HCT116 (cell line): ENCODE data around the gene CHST15.

Experiments used
- CTCF ChIP-seq, 3 experiments: fragments of 200-600 bp in 1 of 3; sonication (generic) in 1 of 3; IDR thresholded peaks in 2 of 3; conservative IDR thresholded peaks in 1 of 3; 2 replicates each; pipeline ENCODE4 v1.5.1; 2012 to 2017; ENCODE audit warnings: low read depth in 2 of 3, low read length in 2 of 3, antibody characterized with exemption in 1 of 3, borderline replicate concordance in 1 of 3, control low read depth in 1 of 3, mild to moderate bottlenecking in 1 of 3, mixed read lengths in 1 of 3, mixed run types in 1 of 3, moderate library complexity in 1 of 3; ENCODE audit not compliant: insufficient read depth in 1 of 3
- EGR1 ChIP-seq: IDR thresholded peaks from 2 replicates; pipeline ENCODE4 v1.6.1; 2012; ENCODE audit warnings: low read depth
- EZH2 ChIP-seq: fragments of 200-600 bp; sonication (generic); IDR thresholded peaks from 2 replicates; pipeline ENCODE4 v1.6.1; 2017; ENCODE audit warnings: antibody characterized with exemption, mixed run types
- EZH2phosphoT487 ChIP-seq: fragments of 200-600 bp; IDR thresholded peaks from 2 replicates; pipeline ENCODE4 v1.6.1; 2018; ENCODE audit warnings: antibody characterized with exemption, borderline replicate concordance
- POLR2A ChIP-seq: IDR thresholded peaks from 2 replicates; pipeline ENCODE4 v1.7.0; 2011; ENCODE audit warnings: borderline replicate concordance; ENCODE audit not compliant: insufficient read depth, insufficient read length; ENCODE audit errors: extremely low read depth
- POLR2AphosphoS5 ChIP-seq: IDR thresholded peaks from 2 replicates; pipeline ENCODE4 v1.6.1; 2011; ENCODE audit warnings: mild to moderate bottlenecking, low read depth, low read length, moderate library complexity
- REST ChIP-seq: IDR thresholded peaks from 2 replicates; pipeline ENCODE4 v1.6.1; 2012; ENCODE audit warnings: low read depth
- SIN3A ChIP-seq: IDR thresholded peaks from 2 replicates; pipeline ENCODE4 v1.6.1; 2012; ENCODE audit warnings: low read depth
- SRF ChIP-seq: IDR thresholded peaks from 2 replicates; pipeline ENCODE4 v1.6.1; 2012; ENCODE audit warnings: low read depth
- TCF7L2 ChIP-seq: IDR thresholded peaks from 2 replicates; pipeline ENCODE4 v1.7.0; 2011; ENCODE audit warnings: borderline replicate concordance, inconsistent platforms; ENCODE audit not compliant: insufficient read depth, insufficient read length; ENCODE audit errors: extremely low read depth
- YY1 ChIP-seq: IDR thresholded peaks from 2 replicates; pipeline ENCODE4 v1.6.1; 2011; ENCODE audit warnings: low read length, low read depth, moderate library complexity, mild to moderate bottlenecking; ENCODE audit not compliant: insufficient replicate concordance; ENCODE audit errors: extremely low read depth
- ZBTB33 ChIP-seq: IDR thresholded peaks from 2 replicates; pipeline ENCODE4 v1.6.1; 2011; ENCODE audit warnings: mild to moderate bottlenecking, low read length, moderate library complexity; ENCODE audit not compliant: insufficient replicate concordance; ENCODE audit errors: extremely low read depth
- ZFX ChIP-seq: fragments of 450-650 bp; IDR thresholded peaks from 2 replicates; pipeline ENCODE4 v1.6.1; 2017
- ZNF274 ChIP-seq: fragments of 200-500 bp; sonication (Bioruptor generic); IDR thresholded peaks from 2 replicates; pipeline ENCODE4 v1.6.1; 2014; ENCODE audit warnings: mild to moderate bottlenecking, low read depth, low read length, inconsistent platforms

- TF ChIP-seq YY1, result no peak
- TF ChIP-seq ZBTB33, result no peak
- no peak for TF ChIP-seq CTCF (IDR thresholded peaks at IDR 0.05 in 2 of 3, conservative IDR thresholded peaks at IDR 0.05 in 1 of 3; ENCODE audit: borderline replicate concordance in 1 of 3, insufficient read depth in 1 of 3, low read depth in 2 of 3, low read length in 2 of 3)
- TF ChIP-seq SRF, result no peak
- TF ChIP-seq POLR2AphosphoS5, result no peak
- no peak for TF ChIP-seq POLR2A
- TF ChIP-seq EGR1, result no peak
- TF ChIP-seq EZH2, result no peak
- no peak for TF ChIP-seq SIN3A
- no peak for TF ChIP-seq TCF7L2
- no peak for TF ChIP-seq REST
- no peak for TF ChIP-seq EZH2phosphoT487
- no peak for TF ChIP-seq ZFX
- TF ChIP-seq ZNF274, result no peak
Measured at GRCh38 chr10:124013916-124014315, 79.5 kb downstream of the CHST15 start.
